ENCODE measurements around the gene PARD3. TPM values are rescaled to one million over a fixed set of nuclear protein-coding genes. Genes with fewer than 3 reads are reported as not detected.

PARD3 gene
- total RNA-seq, 4 donors from 2014 or later = 39.2 to 124 (median 48.0) TPM

GRCh38 chr10:34817586-34817985 lies 2.5 kb upstream of the PARD3 start:
- no peak for DNase-seq
- H3K4me1 ChIP-seq = peaks cover 0 to 15% (median 0%) of the 10 kb centered on the region in 4 donors

GRCh38 chr10:34817054-34817453 lies 2.0 kb upstream of the PARD3 start:
- Histone ChIP-seq H3K4me1 (peaks cover 0 to 20% (median 0%) of the 10 kb centered on the region in 4 donors), H3K27me3 (no peaks in the 10 kb centered on the region), H3K27ac (no peak overlapping the region), H3K4me3 (no peak overlapping the region), H3K36me3 (no peaks in the 10 kb centered on the region), H3K9me3 (no peaks in the 10 kb centered on the region)
- DNase-seq = no peak
- no peak for TF ChIP-seq CTCF (IDR thresholded peaks at IDR 0.05)
- no peak for TF ChIP-seq POLR2A (IDR thresholded peaks at IDR 0.05)

More at GRCh38 chr10:34817586-34817985, 2.5 kb upstream of the PARD3 start:
- Histone ChIP-seq H3K27ac (no peak overlapping the region), H3K4me3 (no peak overlapping the region), H3K36me3 (no peaks in the 10 kb centered on the region), H3K27me3 (no peaks in the 10 kb centered on the region), H3K9me3 (no peaks in the 10 kb centered on the region)
- no peak for TF ChIP-seq CTCF (IDR thresholded peaks at IDR 0.05)
- no peak for TF ChIP-seq POLR2A (IDR thresholded peaks at IDR 0.05)

- TF ChIP-seq CTCF (IDR thresholded peaks at IDR 0.05) (peak in 1 of 6 experiments; percentile 16), POLR2A (IDR thresholded peaks at IDR 0.05) (no peak)
- Histone ChIP-seq H3K4me1 (peaks cover 0 to 22% (median 0%) of the 10 kb centered on the region in 4 donors), H3K9me3 (no peaks in the 10 kb centered on the region), H3K27ac (peak overlapping the region in 1 of 4 donors; percentile 91), H3K4me3 (peak overlapping the region in 2 of 4 donors; percentile 91 to 97), H3K36me3 (no peaks in the 10 kb centered on the region), H3K27me3 (no peaks in the 10 kb centered on the region)
- peak in 2 of 3 donors; percentile 55 to 59 for DNase-seq
Observed at GRCh38 chr10:34816501-34817002, 1.5 kb upstream of the PARD3 start.

- H3K36me3 ChIP-seq = no peaks in the 10 kb centered on the region
- H3K9me3 ChIP-seq = no peaks in the 10 kb centered on the region
- no peak for DNase-seq
- peaks cover 0 to 22% (median 0%) of the 10 kb centered on the region in 4 donors for H3K4me1 ChIP-seq
- H3K27me3 ChIP-seq = no peaks in the 10 kb centered on the region
- peak overlapping the region in 3 of 4 donors; percentile 30 to 97 (median 91) for H3K4me3 ChIP-seq
- TF ChIP-seq CTCF (IDR thresholded peaks at IDR 0.05) (no peak), POLR2A (IDR thresholded peaks at IDR 0.05) (no peak)
- H3K27ac ChIP-seq = peak overlapping the region in 2 of 4 donors; percentile 82 to 91
Observed at GRCh38 chr10:34816085-34816496, 995 bp upstream of the PARD3 start.

GRCh38 chr10:34814913-34815184 lies 247 bp downstream of the PARD3 start:
- no peak for DNase-seq
- Histone ChIP-seq H3K27ac (peak overlapping the region; percentile 66 to 91 (median 82)), H3K27me3 (no peaks in the 10 kb centered on the region), H3K36me3 (no peaks in the 10 kb centered on the region), H3K4me1 (peaks cover 0 to 22% (median 0%) of the 10 kb centered on the region in 4 donors), H3K9me3 (no peaks in the 10 kb centered on the region), H3K4me3 (peak overlapping the region; percentile 44 to 97 (median 76))
- TF ChIP-seq POLR2A (IDR thresholded peaks at IDR 0.05) (no peak), CTCF (IDR thresholded peaks at IDR 0.05) (no peak)

Data from Peyer's patch (tissue), 4 donors.